Panc1 (cell line): ENCODE measurements around the gene SLC6A13. TPM values are rescaled to one million over a fixed set of nuclear protein-coding genes. Genes with fewer than 3 reads are reported as not detected.
"Not testable (repeated sequence)": the region's sequence is repeated elsewhere in the genome, so short reads cannot be mapped to it uniquely, and the experiment has no call there.

Experiments
- ATAC-seq: fragments of 200-7000 bp; cut with Tn5 transposase; 2 replicates; pipeline ENCODE4 v1.9.1; 2020; ENCODE audit warnings: mild to moderate bottlenecking, moderate library complexity
- BruUV-seq: library from RNA; stranded (reverse); fragments of 400-500 nt; replicated peaks from 2 replicates; lab custom pipeline; 2021; lab: Mats Ljungman, UMichigan
- CTCF ChIA-PET: fragments of 300-600 bp; sonication (Branson Sonifier 250); formaldehyde crosslinking; loops from one replicate; lab custom pipeline; 2022; ENCODE audit warnings: antibody characterized with exemption; lab: Charles Lee
- POLR2A ChIA-PET: fragments of 300-600 bp; sonication (Branson Sonifier 250); formaldehyde crosslinking; loops from one replicate; lab custom pipeline; 2022; ENCODE audit warnings: antibody characterized with exemption; lab: Charles Lee
- DNase-seq: peaks from one replicate; pipeline ENCODE4 v3.0.0-alpha.2; 2010; ENCODE audit warnings: low read depth, low spot score
- H3K27ac ChIP-seq: 2 replicates; pipeline ENCODE4 v1.5.1; 2011; ENCODE audit warnings: mild to moderate bottlenecking, low read length, inconsistent platforms
- H3K27me3 ChIP-seq: fragments of 200-500 bp; sonication (Bioruptor generic); 2 replicates; pipeline ENCODE4 v1.6.0; 2014; ENCODE audit warnings: low read length, inconsistent platforms; ENCODE audit not compliant: control insufficient read depth, insufficient read depth
- H3K36me3 ChIP-seq: fragments of 200-500 bp; sonication (Bioruptor generic); 2 replicates; pipeline ENCODE4 v1.5.1; 2014; ENCODE audit warnings: inconsistent platforms, mild to moderate bottlenecking, low read length, moderate library complexity; ENCODE audit not compliant: control insufficient read depth, insufficient read depth
- H3K4me1 ChIP-seq: 2 replicates; pipeline ENCODE4 v1.5.1; 2011; ENCODE audit warnings: inconsistent platforms, mild to moderate bottlenecking, low read length, moderate library complexity; ENCODE audit not compliant: control insufficient read depth, insufficient read depth
- H3K4me3 ChIP-seq, 2 experiments: 2 replicates each; pipeline ENCODE4 v1.5.1; 2011 to 2012; ENCODE audit warnings: low read depth in 2 of 2, low read length in 2 of 2, mild to moderate bottlenecking in 2 of 2, inconsistent platforms in 1 of 2, moderate library complexity in 1 of 2
- H3K9me3 ChIP-seq: fragments of 200-500 bp; sonication (Bioruptor generic); 2 replicates; pipeline ENCODE4 v1.5.1; 2014; ENCODE audit warnings: low read depth, mild to moderate bottlenecking, inconsistent platforms, low read length, moderate library complexity; ENCODE audit not compliant: control insufficient read depth, insufficient read depth
- CTCF ChIP-seq: fragments of 450-650 bp; IDR thresholded peaks from 2 replicates; pipeline ENCODE4 v1.5.1; 2017; ENCODE audit warnings: mild to moderate bottlenecking
- POLR2AphosphoS5 ChIP-seq: IDR thresholded peaks from 2 replicates; pipeline ENCODE4 v1.6.1; 2012; ENCODE audit warnings: mild to moderate bottlenecking, low read depth, low read length, moderate library complexity
- REST ChIP-seq, 2 experiments: IDR thresholded peaks; 2 replicates each; pipeline ENCODE4 v1.6.1; 2011 to 2012; ENCODE audit warnings: low read depth in 2 of 2, control low read depth in 1 of 2, low read length in 1 of 2, mild to moderate bottlenecking in 1 of 2, moderate library complexity in 1 of 2; ENCODE audit not compliant: insufficient read depth in 1 of 2
- SIN3A ChIP-seq: IDR thresholded peaks from 2 replicates; pipeline ENCODE4 v1.6.1; 2012; ENCODE audit warnings: low read depth, mild to moderate bottlenecking, low read length, moderate library complexity, borderline replicate concordance; ENCODE audit not compliant: insufficient read depth
- TCF7L2 ChIP-seq: IDR thresholded peaks from 2 replicates; pipeline ENCODE4 v1.6.1; 2011; ENCODE audit warnings: mild to moderate bottlenecking, low read depth, low read length, inconsistent platforms
- in situ Hi-C: cut with HindIII; loops from 2 replicates; pipeline ENCODE4 v1.10.0; 2016; ENCODE audit warnings: low sequenced_read_pairs, low pct_unique_long_range_greater_than_20kb
- intact Hi-C: fragments of 100-400 bp; cut with micrococcal nuclease; formaldehyde crosslinking; loops from one replicate; pipeline ENCODE4 v1.10.0; 2022; ENCODE audit not compliant: unreplicated experiment
- total RNA-seq: library from RNA; stranded (reverse); gene quantifications from one replicate; pipeline ENCODE4 v1.2.1, GENCODE V29; 2021; ENCODE audit not compliant: unreplicated experiment

The SLC6A13 gene
- total RNA-seq, 1 experiment from 2014 or later = 0.57 TPM

GRCh38 chr12:299511-299910, 36.9 kb upstream of the SLC6A13 start:
- CTCF ChIA-PET, BruUV-seq, H3K4me1 ChIP-seq, H3K4me3 ChIP-seq, DNase-seq, POLR2A ChIA-PET, intact Hi-C loops, H3K27me3 ChIP-seq, H3K27ac ChIP-seq, H3K36me3 ChIP-seq, in situ Hi-C loops, ATAC-seq, H3K9me3 ChIP-seq: not testable (repeated sequence)

- H3K4me3 ChIP-seq, POLR2A ChIA-PET, CTCF ChIA-PET, in situ Hi-C loops, H3K4me1 ChIP-seq, H3K27ac ChIP-seq, BruUV-seq, ATAC-seq, DNase-seq, H3K36me3 ChIP-seq, H3K27me3 ChIP-seq, H3K9me3 ChIP-seq, intact Hi-C loops: not testable (repeated sequence)
Measured at GRCh38 chr12:298059-298458, 35.4 kb upstream of the SLC6A13 start.

GRCh38 chr12:295132-295531, 32.5 kb upstream of the SLC6A13 start:
- POLR2A ChIA-PET = no interaction called here
- H3K27me3 ChIP-seq = no peaks in the 10 kb centered on the region
- intact Hi-C loops (no loop called here), in situ Hi-C loops (no loop called here)
- DNase-seq (no peak), ATAC-seq (no peak)
- TF ChIP-seq REST (IDR thresholded peaks at IDR 0.05; ENCODE audit: insufficient read depth in 1 of 2, low read depth in 2 of 2, low read length in 1 of 2) (no peak), CTCF (no peak), SIN3A (no peak), POLR2AphosphoS5 (no peak), TCF7L2 (no peak)
- BruUV-seq = no TSS peak
- no peaks in the 10 kb centered on the region; the same call in none of the 2 replicates for H3K36me3 ChIP-seq
- CTCF ChIA-PET = no interaction called here
- no peaks in the 10 kb centered on the region for H3K9me3 ChIP-seq
- H3K4me3 ChIP-seq = no peak overlapping the region
- H3K27ac ChIP-seq = no peak overlapping the region
- no peaks in the 10 kb centered on the region for H3K4me1 ChIP-seq
